Activated naive CD4-positive, alpha-beta T cell treated with Interleukin-2 at 50 U/mL for 16 hours (primary cell): ENCODE data around the gene TAS2R3.
"Not testable (repeated sequence)": the region's sequence is repeated elsewhere in the genome, so short reads cannot be mapped to it uniquely, and the experiment has no call there.

Experiments
- DNase-seq: peaks from one replicate; pipeline ENCODE4 v3.0.0-alpha.2; 2020

The TAS2R3 gene

GRCh38 chr7:141763797-141764196 lies at the start of gene TAS2R3:
TAS2R3 (plus strand) TSS chr7:141764097; CDS start chr7:141764159, 62 bp downstream.
- DNase-seq, result no peak

GRCh38 chr7:141714571-141714970 lies 49.3 kb upstream of the TAS2R3 start:
- no peak for DNase-seq

GRCh38 chr7:141715018-141715417 lies 48.9 kb upstream of the TAS2R3 start:
- DNase-seq, result no peak

- no peak for DNase-seq
These were observed 47.9 kb upstream of the TAS2R3 start for GRCh38 chr7:141715794-141716689.

GRCh38 chr7:141717450-141717849 lies 46.4 kb upstream of the TAS2R3 start:
- no peak for DNase-seq

GRCh38 chr7:141722529-141722928 lies 41.4 kb upstream of the TAS2R3 start:
- no peak for DNase-seq

GRCh38 chr7:141729020-141729419 lies 34.9 kb upstream of the TAS2R3 start:
- no peak for DNase-seq

- no peak for DNase-seq
These were observed 32.3 kb upstream of the TAS2R3 start for GRCh38 chr7:141731476-141732149.

GRCh38 chr7:141737118-141737835 lies 26.6 kb upstream of the TAS2R3 start:
- peak; percentile 9 for DNase-seq

- DNase-seq, result peak; percentile 93
These were observed 25.9 kb upstream of the TAS2R3 start, which contains the start of gene SSBP1 for GRCh38 chr7:141737836-141738591. SSBP1 (plus strand) TSS chr7:141738358; CDS start chr7:141739167, 809 bp downstream.

GRCh38 chr7:141738592-141739013 lies 25.3 kb upstream of the TAS2R3 start:
- no peak for DNase-seq

GRCh38 chr7:141739250-141739649 lies 24.6 kb upstream of the TAS2R3 start:
- DNase-seq, result no peak

- no peak for DNase-seq
These were observed 21.7 kb upstream of the TAS2R3 start for GRCh38 chr7:141742229-141742628.

GRCh38 chr7:141744131-141744530 lies 19.8 kb upstream of the TAS2R3 start:
- no peak for DNase-seq

- DNase-seq, result no peak
These were observed 15.5 kb upstream of the TAS2R3 start for GRCh38 chr7:141748396-141748795.

GRCh38 chr7:141751904-141752303 lies 12.0 kb upstream of the TAS2R3 start:
- DNase-seq, result not testable (repeated sequence)

GRCh38 chr7:141752634-141753033 lies 11.3 kb upstream of the TAS2R3 start:
- DNase-seq, result no peak

GRCh38 chr7:141754939-141755338 lies 9.0 kb upstream of the TAS2R3 start:
- no peak for DNase-seq

- DNase-seq, result not testable (repeated sequence)
These were observed 6.2 kb downstream of the TAS2R3 start for GRCh38 chr7:141770083-141770583.

GRCh38 chr7:141776374-141776773 lies 12.5 kb downstream of the TAS2R3 start, which contains the start of gene TAS2R4:
TAS2R4 (plus strand) TSS chr7:141776674; CDS start chr7:141778489, 1,815 bp downstream.
- no peak for DNase-seq

GRCh38 chr7:141785706-141786552 lies 22.0 kb downstream of the TAS2R3 start:
- DNase-seq, result peak; percentile 5
